GM04503 (cell line): ENCODE results near the gene TFDP1.

Experiments
- DNase-seq: peaks from one replicate; pipeline ENCODE4 v3.0.0-alpha.2; 2012; ENCODE audit warnings: low read depth

The TFDP1 gene

DNA sequence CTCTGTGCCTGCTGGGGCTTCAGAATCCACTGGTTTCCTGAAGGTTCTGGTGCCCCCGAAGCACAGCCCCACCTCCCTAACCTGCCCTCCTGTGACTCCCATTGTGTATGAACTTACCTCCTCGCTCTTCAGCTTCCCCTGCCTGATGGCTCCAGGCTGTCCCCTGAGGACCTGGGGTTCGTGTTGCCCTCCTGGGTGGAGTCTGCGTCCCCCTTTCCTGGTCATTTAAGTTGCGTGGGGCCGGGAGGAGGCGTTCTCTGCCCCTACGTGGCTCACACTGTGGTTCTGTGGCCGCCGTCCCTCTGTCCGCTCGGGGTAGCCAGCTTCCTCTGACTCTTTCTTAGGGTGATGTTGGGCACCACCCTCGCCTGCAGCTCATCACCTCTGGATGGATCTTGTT is 13.9 kb downstream of the TFDP1 start:
- no peak for DNase-seq

DNA sequence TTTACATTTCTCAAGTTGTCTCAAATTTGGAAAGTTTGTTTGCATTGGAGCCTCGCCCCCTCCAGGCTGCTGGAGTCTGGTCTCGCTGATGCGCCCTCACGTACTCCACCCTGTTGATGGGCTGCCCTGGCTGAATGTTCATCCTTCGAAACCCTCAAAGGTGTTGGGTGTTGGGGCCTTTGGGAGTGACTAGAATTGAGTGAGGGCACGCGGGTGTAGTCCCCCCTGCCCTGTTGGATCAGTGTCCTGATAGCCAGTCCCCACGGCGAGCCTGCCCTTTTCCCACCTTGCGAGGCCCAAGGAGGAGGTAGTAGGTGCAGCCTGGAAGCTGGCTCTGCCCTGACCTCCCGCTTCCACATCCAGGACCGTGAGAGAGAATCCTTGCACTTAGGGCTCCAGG is 14.8 kb downstream of the TFDP1 start:
- DNase-seq: no peak

DNA sequence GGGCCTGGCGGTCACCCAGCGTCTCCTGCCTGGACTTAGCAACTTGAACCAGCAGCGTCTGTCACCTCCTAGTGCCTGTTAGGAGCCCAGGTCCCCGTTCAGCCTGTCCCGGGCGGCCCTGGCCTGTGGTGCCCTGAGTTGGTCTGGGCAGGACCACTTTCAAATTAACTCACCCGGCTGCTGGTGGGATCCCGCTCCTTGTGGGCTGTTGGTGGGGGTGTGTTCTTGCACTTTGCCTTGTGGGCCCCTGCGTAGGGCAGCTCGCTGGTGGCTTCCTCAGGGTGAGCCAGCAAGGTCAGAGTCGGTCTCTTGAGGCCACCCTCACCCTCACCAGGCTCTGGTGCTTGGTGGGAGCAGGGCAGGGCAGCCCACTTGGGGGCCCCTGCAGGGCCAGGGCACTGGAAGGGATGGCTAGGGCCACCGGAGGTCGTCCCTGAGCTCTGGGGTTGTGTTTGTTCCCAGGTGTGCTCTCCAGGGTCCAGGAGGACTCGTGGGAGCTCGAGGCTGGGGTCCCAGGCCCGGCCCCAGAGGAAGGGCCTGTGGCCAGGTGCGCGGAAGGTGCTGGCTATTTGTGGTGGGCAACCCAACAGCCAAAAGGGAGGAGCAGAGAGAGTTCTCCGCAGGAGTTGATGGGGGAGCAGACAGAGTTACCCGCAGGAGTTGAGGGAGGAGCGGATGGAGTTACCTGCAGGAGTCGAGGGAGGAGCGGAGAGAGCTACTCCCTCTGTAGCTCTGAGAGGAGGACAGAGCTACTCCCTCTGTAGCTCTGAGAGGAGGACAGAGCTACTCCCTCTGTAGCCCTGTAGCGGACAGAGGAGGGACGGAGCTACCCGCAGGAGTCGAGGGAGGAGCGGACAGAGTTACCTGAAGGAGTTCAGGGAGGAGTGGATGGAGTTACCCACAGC is 16.9 kb downstream of the TFDP1 start:
- DNase-seq: no peak

DNA sequence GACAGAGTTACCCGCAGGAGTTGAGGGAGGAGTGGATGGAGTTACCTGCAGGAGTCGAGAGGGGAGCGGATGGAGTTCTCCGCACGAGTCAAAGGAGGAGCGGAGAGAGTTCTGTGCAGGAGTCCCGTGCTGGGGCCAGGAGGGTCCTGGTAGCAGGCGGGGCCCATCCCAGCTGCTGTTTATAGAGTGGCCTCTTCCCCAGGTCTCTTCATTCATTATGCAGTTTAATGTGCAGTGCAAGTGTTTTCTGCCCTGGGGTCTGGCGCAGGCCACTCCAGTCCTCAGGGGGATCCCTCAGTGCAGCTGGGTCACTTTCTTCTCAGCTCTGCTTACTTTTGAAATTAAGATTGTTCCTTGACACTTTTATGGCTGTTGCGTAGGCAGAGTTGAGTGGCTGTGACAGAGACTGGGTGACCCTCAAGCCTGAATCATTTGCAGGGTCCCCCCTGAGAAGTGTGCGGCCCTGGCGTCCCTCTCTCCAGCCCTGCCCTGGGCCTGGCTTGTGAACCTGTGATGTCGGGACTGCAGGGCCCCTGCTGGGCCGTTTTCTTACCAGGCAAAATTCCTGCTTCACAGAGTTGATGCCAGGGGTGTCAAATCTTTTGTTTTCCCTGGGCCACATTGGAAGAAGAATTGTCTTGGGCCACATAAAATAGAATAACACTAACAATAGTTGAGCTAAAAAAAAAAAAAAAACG is 17.9 kb downstream of the TFDP1 start:
- no peak for DNase-seq

DNA sequence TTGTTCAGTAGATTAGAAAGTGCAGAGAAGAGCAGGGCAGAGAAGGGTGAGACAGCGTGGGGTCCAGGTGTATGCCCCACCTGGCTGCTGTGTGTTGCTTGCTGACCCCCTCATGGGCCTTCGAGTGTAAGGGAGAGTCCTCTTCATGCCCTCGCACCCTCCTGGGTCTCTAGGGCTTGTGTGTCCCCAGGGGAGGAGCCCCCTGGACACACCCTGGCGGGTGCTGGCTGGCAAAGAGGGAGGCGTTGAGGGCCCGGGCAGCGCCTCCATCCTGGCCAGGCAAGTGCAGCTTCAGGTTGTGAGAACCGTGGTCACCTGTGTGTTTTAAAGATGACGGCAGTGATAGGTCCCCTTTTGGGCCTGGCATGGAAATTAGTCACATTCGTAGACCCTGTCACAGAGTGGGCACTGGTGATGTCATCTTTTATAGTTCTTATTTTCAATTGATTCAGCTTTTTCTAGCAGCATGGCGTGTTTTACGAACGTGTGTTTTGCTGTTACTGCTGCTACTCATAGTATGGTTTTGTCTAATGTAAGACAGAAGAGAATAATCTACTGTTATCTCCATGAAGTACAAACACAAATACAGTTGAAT is 18.7 kb downstream of the TFDP1 start:
- no peak for DNase-seq

DNA sequence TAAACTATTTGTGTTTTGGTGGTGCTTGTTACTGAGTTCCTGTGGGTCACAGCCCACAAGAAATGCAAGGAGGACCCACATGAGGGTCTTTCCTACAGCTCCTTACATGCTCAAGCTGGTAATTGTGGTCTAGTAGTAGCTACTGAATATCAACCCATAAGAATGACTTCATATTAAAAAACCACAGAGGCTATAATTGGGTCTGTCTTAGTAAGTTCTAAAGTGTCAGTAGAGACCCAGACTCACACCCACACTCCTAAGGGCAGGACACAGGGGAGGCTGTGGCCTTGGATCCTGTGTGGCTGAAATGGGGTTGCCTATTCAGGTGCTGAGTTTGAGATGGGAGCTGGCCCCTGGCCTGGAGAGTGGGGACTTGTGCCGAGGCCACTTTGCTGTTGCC is 19.6 kb downstream of the TFDP1 start:
- no peak for DNase-seq

DNA sequence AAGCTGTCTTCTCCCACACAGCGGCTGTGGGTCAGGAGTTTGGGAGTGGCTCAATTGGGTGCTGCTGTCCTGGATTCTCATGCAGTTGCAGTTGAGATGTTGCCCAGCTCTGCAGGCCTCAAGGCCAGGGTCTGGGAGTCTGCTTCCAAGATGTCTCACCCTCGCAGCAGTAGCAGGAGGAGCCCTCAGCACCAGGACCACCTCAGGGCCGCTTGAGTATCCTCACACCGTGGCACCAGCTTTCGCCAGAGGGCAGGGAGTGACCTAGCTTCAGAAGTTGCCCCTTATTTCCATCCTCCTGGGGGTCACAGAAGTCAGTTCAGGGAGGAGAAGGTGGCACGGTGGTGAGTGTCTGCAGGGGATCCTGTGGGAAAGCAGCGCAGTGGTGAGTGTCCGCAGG is 20.9 kb downstream of the TFDP1 start:
- DNase-seq: no peak

DNA sequence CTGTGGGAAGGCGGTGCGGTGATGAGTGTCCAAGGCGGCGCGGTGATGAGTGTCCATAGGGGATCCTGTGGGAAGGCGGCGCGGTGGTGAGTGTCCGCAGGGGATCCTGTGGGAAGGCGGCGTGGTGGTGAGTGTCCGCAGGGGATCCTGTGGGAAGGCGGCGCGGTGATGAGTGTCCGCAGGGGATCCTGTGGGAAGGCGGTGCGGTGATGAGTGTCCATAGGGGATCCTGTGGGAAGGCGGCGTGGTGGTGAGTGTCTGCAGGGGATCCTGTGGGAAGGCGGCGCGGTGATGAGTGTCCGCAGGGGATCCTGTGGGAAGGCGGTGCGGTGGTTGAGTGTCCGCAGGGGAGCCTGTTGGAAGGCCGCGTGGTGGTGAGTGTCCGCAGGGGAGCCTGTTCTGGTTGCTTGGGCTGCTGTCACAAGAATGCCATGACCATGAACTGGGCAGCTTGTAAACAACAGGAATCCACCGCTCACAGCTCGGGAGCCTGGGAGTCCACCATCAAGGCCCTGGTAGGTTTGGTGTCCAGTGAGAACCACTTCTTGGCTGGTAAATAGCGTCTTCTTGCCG is 21.4 kb downstream of the TFDP1 start:
- no peak for DNase-seq

DNA sequence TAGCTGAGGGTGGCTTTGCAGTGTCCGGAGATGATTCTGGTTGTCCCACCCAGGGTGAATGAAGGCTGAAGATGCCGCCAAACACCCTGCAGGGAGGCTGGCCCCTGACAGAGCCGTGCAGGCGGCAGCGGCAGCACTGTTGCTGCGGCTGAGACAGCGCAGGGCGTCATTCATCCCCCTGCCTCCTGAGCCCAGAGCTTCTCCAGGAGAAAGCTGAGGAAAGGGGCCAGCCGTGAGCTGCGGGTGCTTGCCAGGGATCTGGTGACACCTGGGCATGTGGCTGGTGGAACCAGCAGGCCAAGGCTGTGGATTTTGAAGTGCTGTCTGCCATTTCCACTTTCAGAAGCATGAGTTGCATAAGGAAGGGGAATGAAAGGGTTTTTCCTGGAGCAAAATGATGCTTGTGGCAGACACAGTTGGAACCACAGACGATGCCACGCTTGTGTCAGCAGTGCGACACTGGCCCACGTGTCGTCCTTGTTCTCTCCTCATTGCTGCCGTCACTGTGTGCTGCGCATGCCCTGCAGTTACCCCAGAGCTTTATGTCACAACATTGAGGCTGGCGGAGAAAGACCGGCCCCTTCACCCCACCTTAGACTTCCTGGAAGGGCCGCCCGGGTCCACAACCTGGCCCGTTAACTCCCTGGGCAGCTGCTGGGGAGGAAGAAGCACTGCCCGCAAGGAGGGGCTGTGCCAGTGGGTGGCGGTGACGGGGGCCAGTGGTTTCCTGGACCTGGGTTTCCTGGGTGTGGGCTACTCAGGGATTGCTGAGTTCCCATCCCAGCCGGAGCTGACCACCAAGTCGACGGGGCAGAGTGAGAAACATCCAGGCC is 22.7 kb downstream of the TFDP1 start:
- no peak for DNase-seq

DNA sequence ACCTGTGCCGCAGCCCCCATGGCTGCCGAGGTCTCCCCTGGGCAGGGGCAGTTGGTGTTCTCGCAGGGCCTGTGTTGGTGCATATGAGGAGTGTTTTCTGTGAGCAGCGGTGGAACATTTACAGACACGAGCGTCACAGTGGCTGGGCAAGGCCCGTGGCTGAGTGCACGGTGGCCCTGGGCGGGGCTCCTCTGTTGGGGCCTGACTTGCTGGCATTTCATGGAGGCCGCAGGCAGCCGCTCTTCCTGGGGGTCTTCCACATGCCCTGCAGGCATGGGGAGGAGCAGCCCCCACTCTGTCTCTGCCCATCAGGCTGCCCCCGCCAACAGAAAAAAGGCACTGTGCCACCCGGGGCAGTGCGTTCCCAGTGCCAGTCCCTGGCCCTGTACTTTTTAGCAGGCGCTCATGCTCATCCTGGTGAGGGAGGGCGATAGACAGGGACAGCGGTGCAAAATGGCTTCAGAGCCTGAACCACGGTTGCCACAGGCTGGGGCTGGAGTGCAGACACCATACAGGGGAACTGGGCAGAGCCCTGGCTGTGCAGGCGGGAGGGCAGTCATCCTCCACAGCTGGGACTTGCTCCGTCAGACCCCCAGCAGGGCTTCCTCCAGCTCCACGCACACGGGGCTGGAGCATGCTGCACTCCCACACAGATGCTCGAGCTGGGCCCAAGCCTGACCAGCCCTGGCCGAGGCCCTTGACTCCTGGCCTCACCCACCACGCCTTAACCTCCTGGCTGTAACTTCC is 23.5 kb downstream of the TFDP1 start:
- DNase-seq: no peak

DNA sequence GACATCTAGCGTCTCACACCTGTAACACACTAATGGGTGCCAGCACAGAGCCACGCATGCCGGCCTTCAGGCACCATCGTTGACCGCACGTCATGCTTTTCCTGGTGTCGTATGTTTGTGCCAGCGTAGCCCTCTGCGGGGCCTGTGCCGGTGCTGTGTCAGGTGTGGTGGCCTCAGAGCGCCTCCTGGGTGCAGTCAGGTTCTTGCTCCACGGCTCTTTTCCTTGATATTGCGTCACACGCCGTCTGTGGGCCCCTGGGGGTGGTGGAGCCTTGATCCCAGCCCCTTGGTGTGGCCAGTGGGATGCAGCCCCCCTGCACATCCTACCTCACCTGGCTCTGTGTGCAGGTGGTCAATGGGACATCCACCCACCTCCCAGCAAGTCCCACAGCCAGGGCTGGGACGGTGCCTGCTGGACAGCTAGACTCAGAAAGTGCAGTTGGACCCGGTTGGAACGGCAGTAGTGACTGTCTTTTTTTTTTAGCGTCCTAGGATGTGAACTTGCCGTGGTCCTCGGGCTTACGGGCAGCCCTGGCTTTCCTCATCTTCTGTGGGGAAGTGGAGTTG is 24.5 kb downstream of the TFDP1 start:
- DNase-seq: no peak

DNA sequence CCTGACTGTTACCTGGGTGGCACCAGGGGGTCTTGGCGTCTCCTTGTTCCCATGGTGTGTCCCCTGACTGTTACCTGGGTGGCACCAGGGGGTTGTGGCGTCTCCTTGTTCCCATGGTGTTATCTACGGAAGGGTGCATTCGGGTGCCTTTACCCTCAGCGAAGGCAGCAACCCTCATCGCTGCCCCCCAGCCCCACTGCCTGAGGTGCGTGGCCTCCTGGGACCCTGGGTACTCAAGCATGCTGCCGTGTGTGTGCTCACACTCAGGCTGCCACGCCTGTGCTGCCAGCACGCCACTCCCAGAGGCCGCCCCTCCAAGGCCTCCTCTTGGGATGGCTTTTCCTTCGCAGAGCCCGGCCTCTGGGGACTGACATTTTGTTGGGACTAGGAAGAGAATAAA is 25.1 kb downstream of the TFDP1 start:
- no peak for DNase-seq

DNA sequence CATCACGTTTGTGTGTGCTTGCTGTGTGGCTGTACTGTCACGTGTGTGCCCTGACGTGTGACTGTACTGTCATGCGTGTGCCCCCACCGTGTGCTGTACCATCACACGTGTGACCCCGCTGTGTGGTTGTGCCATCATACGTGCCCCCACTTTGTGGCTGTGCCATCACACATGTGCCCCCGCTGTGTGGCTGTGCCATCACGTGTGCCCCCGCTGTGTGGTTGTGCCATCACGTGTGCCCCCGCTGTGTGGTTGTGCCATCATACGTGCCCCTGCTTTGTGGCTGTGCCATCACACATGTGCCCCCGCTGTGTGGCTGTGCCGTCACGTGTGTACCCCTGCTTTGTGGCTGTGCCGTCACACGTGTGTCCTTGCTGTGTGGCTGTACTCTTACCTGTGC is 25.7 kb downstream of the TFDP1 start:
- no peak for DNase-seq

DNA sequence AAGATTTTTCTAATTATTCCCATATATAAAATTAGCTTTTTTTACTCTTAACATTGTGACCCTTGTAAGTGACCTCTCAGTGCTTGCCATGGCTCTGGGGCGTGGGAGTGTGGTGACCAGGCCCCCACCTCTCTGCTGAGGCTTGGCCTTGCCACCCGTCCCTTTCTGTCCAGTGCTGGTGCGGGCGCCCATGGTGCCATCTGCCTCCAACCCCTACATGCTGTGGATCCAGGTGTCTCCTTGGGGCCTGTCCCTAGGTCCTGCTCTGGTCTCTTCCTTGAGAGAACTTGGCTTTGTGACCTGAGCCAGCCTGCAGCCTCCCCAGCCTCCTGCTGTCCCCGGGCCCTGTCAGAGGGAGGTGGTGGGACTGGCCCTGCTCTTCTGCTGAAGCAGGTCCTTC is 27.4 kb downstream of the TFDP1 start:
- no peak for DNase-seq

DNA sequence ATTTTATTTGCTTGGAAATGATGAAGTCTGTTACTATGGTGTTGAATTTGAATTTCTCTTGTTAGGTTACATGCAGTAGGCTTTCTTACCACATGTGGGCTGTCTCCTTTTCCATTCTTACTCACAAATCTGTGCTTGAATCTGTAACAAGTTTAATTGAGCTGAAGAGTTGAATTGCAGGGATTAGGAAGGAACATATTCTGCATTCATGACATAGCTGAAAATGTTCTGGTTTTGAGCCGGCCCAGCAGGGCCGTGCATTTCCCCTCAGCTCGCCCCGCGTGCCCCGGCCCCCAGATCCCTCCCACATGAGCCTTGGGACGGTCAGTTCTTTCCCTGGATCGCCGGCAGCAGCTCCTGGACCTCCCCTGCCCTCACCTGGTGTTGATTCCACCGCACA is 28.1 kb downstream of the TFDP1 start:
- DNase-seq: no peak

DNA sequence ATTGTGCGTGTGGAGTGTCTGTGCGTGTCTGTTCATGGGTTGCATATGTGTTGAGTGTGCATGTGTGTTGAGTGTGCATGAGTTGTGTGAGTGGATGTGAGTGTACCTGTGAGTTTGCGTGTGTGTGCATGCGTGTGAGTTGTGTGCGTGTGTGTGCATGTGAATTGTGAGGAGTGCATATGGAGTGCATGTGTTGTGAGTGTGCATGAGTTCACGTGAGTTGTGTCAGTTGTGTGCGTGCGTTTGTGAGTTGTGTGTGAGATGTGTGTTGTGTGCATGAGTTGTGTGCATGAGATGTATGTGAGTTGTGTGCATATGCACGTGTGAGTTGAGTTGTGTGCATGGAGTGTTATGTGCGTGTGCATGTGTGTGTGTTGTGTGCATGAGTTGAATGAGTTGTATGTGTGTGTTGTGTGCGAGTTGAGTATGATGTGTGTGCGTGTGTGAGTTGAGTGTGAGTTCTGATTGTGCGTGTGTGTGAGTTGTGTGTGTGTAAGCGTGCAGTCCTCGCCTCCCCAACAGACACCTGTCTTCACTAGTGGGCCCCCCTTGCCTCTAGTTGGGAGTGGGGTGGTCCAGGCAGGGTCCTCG is 29.3 kb downstream of the TFDP1 start:
- no peak for DNase-seq

DNA sequence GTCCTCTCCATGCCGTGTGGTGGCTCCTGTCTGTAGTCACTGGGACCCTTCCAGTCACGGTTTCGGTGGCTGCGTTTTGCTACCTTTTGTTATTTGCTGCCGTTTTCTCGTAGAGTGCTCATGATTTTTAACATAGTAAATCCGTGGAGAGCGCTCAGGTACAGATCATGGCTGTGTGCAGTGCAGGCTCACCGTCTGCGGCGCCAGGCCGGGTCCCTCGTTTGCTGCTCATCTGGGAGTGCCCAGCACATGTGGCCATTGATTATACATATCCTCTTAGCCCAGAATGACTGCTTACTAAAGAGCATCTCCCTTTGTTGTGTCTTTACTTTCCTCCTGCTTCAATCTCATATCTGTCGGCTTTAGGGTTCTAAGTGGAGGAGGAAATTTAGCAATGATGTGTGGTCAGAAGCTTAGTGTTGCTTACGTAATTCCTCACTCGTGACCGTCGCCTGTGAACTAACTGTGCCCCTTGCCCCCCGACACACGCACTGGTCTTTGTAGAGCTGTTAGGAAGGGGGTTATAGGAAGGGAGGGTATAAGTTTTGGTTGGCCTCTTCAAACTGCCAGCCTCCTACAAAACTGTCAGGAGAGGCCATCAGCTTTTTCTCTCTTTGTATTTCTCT is 31.8 kb downstream of the TFDP1 start:
- no peak for DNase-seq

DNA sequence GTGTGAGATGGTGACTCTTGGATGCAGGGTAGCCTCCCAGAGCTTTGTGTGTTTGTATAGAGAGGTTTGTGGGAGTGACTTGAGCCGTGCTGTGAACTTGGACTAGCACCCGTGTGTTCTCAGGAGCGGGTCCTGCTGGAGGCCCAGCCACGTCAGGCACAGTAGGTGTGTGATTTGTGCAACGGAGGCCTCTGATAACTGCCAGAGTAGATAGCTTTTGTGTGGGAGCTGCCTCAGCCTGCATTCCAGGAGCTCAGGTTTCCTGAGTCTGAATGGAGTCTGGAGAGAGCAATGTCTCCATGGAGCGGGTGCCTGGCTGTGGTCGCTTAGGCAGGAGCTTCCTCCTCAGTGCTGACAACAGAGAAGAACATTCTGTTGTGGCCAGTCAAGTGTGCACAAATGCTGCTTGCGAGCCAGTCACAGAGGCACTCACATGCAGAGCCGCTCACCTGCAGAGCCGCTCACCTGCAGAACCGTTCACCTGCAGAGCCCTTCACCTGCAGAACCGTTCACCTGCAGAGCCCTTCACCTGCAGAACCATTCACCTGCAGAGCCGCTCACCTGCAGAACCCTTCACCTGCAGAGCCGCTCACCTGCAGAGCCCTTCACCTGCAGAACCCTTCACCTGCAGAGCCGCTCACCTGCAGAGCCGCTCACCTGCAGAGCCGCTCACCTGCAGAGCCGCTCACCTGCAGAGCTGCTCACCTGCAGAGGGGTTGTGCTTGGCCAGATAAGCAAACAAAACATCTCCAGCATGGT is 32.6 kb downstream of the TFDP1 start:
- no peak for DNase-seq

DNA sequence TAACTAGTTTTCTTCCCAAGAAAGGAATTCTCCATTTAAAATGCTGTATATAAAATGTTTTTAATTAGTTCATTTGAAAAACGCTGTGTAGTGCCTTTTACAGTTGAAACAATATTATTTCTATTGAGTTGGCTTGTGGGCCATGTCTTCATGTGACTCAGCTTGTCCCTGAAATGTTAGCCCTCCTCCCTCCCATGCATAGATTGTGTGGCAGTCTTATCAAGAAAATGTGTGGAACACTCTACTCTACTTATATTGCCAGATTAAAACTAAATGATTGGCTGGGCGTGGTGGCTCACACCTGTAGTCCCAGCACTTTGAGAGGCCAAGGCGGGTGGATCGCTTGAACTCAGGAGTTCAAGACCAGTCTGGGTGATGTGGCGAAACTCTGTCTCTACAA is 33.4 kb downstream of the TFDP1 start:
- no peak for DNase-seq
